NCI-H524 treated with DMSO at 0.1 percent for 48 hours (cell line): ENCODE measurements around the gene WDTC1.

Experiments used
- DNase-seq: peaks from one replicate; lab custom pipeline; 2025; lab: John Stamatoyannopoulos, UW

WDTC1 gene

DNA sequence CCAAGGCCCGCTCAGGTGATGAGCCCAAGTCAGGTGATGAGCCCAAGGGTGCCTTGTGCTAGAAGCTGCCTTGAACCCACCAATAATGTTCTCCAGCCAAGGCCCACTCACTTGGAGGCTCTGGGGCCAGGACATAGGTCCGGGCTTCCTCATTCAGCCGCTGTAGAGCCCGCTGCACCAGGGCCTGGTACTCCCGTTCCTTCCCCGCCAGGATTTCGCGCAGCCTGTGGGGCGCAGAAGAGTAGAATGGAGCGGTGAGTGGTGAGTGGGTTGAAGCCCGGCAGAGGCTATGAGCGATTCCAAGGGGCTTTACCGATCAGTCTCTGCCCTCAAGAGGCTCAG is 121.8 kb downstream of the WDTC1 start:
- no peak for DNase-seq

DNA sequence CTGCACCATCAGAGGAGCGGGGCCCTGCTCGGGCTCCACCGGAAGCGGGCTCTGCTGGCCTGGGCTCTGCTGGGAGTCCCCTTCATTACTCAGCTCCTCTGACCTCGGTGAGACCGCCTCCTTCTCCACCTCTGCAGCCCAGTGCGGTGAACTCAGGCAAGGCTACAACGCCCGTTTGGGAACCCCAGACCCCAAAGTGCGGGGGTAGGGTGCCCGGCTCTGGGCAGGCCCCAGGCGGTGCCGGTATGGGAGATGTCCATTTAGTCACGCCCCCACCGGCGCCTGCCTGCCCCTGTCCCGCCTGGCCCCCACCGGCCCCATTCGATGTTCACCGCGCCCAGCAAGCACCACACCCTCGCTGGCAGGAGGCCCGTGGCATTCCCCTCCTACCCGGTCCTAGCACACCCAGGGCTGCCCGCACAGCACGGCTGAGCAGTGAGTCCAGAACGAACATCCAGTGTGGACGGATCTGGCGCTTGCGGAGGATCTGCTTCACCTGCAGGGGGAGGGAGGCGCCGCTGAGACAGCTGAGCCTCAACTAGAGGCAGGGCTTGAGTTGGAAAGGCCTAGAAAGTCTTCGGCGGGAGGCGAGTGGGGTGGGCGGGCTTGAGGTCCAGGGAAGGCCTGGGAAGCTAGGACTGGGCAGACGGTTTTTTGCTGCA is 122.3 kb downstream of the WDTC1 start:
- no peak for DNase-seq

DNA sequence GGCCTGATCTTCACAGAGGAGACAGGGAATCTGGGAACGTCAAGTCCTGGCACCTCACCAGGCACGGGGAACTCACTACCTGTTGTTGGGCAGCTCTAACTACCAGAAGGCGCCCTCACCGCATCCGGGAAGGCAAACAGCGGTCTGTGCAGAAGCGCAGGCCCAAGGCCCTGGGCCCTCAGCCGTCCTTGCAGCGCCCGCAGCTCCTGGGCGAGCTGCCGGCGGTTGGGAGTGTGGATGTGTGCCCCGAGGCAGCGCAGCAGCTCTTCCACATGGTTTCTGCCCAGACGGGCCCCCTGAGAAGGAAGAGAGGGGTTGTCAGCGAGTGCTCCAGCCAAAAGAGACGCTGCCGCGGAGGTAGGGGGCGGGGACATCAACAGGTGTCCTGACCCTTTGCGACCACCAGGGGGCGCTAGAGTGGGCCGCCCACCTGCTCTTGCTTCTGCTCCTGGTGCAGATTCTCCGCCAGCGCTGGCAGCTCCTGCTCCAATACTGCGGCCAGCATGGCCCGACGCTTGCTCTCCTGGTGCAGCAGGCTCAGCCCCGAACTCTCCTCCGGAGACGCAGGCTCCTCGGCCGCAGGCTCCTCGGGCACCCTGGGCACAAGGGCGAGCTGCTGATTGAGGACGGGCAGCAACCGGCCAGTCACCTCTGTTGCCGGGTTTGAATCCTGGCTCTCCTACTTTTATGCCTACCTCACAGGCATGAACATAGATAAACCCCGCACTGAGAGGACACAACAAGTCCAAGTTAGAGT is 123.0 kb downstream of the WDTC1 start:
- DNase-seq = no peak
